DMS153 (cell line): ENCODE results near the gene MAJIN.
"Not testable (repeated sequence)": the region's sequence is repeated elsewhere in the genome, so short reads cannot be mapped to it uniquely, and the experiment has no call there.

Experiments
- DNase-seq: peaks from one replicate; lab custom pipeline; 2025; lab: John Stamatoyannopoulos, UW

Gene MAJIN

DNA sequence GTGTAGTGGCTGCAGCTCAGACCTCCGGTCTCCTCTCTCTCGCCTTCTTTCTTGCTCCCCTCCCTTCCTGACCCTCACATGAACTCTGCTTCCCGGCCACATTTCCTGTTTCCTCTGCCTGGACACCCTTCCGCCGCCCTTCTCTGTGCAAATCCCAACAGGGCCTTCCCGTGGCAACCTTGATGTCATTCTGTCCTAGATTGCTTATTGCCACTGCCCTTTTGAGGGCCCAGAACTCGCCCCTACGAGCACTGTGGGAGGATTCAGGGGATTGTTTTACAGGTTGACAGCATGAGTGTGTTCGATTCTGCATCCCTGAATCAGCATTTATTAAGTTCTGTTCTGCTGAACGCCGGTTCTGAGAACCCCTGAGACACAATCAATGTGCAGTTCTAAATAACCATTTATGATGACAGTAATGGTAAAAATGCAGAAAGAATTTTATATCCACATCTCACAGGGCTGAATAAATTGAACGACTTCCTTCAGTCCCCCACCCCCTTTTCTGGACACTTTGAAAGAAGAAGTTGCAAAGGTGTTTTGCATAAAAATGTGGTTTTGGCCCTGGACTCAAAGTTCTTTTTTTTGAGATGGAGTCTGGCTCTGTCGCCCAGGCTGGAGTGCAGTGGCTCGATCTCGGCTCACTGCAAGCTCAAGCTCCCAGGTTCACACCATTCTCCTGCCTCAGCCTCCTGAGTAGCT lies 18.5 kb upstream of the MAJIN start:
- DNase-seq: no peak

DNA sequence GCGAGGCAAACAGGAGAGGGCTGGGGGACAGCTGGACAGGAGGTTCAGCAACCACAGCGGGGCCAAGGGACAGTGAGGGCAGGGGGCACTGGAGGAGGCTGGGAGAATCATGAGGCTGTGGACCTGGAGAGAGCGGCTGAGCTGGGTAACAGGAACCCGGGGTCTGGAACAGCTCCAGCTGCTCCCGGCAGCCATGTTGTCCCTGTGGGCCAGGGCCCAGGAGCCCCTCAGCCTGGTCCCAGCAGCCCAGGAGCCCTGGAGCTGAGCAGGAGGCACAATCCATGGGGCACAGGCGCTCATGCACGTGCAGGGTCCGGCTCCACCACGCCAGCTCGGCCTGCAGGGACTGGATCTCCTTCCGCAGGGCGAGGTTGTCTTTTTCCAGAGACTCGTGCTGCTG lies 17.5 kb upstream of the MAJIN start:
- no peak for DNase-seq

DNA sequence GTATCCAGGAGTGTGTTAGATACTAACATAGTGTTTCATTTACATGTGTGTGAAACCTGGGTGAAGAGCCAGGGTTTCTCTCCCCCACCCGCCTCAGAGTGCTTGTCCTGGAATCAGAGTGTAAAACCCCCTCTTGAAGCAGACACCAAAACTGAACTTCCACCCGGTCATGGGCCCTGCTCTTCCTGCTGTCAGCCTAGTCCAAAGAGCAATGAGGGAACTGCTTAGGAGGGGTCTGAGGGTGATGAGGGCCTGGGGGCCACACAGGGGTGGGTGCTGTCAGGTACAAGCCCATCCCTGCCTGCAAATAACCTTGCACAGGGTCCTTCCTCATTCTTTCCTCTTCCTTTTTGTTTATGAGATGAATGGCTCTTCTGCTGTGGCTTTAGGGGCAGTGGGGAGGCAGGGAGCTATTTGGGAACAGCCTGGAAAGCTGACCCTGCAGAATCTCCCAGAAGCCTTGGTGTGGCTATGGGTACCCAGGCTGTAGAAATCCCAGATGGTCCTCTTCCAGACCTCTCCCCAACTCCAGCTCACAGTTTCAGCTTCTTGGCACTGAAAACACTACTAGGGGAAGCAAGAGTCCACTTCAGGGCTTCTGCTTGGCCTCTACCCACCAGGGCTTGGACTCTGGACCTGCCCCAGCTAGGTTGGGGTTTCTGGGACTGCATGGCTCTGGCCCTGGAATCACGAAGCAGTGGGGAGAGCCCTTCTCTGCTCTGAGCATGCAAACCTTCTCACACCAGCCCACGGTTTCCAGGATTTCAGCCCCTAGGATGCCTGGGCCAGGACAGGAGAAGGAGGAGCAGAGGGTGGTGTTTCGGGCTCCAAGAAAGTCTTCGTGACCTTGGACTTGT lies 16.3 kb upstream of the MAJIN start:
- no peak for DNase-seq

DNA sequence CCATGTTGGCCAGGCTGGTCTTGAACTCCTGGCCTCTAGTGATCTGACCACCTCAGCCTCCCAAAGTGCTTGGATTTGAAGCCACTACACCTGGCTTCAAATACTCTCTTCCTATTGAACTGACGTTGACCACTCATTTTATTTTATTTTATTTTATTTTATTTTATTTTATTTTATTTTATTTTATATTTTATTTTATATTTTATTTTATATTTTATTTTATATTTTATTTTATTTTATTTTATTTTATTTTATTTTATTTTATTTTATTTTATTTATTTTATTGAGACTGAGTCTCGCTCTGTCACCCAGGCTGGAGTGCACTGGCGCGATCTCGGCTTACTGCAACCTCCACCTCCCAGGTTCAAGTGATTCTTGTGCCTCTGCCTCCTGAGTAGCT lies 11.4 kb upstream of the MAJIN start:
- not testable (repeated sequence) for DNase-seq

DNA sequence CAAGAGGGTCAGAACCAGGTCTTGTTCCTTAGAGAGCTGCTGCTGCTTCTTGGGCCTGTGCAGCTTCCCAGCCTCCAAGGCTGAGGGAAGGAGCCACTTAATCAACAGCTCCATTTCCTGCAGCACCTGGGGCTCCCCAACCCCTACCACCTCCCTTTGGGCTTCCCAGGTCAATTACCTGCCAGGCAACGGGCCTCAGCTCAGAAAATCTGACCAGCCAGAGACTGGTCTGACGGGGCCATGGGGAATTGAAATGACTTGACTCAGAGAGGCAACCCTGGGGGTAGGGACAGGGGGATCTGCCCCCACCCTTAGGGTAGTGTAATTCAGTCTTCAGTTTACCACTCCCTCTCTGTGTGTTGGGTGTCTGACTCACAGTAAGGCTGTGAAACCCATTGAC lies 4.7 kb upstream of the MAJIN start:
- no peak for DNase-seq

DNA sequence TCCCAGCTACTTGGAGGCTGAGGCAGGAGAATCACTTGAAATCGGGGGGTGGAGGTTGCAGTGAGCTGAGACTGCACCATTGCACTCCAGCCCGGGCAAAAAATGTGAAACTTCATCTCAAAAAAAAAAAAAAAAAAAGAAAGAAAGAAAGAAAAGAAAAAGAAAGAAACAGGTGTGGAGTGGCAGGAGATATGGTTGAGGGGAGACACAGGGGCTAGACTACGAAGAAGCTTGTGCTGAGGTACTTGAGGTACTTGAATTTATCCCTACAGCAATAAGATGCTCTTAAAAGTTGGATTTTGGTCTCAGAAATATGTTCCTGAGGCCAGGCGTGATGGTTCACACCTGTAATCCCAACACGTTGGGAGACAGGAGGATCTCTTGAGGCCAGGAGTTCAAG lies 2.2 kb upstream of the MAJIN start:
- DNase-seq: no peak

DNA sequence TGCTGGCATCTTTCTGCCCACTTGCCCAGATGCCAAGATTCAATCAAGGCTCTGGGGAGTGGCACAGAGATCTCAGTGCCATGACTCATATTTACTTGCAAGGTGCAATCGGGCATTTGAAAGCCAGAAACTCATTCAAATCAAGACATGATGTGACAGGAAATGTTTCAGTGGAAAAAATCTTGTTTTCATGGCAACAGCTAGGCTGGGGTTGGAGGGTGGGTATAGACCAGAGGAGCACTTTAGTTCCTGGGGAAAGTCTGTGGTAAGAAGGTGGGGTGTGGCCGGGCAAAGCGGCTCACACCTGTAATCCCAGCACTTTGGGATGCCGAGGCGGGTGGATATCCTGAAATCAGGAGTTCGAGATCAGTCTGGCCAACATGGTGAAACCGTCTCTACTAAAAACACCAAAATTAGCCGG lies 1.2 kb downstream of the MAJIN start:
- DNase-seq: no peak

DNA sequence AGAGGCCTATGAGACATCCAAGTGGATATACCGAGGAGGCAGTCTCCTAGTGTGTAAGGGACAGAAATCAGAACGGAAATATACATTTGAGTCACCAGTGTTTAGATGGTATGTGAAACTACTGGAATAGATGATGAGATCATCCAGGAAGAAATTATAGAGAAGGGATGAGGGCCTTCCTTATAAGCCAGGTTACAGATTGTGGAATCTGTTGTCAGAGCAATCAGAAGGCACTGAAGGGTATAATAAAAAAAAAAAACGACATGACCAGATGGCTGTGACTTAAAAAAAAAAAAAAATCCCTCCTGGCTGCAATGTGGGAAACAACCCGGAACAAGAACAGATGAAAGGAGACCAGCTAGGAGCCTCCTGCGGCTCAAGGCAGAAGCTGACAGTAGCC lies 2.7 kb downstream of the MAJIN start:
- no peak for DNase-seq

DNA sequence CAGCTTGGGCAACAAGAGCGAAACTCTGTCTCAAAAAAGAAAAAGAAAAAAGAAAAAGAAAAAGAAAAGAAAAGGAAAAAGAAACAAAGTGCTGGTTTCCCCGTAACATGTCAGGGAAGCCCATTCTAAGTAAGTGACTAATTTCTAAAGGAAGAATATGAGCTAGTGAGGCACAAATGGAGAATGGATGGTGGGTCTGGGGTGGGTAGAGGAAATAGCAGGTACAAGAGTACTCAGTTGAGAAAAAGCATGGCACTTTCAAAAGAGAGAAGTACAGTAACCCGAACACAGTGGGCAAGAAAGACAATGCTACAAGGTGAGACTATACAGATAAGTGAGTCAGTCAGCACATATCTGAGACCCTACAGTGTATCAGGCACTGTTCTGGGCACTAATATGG lies 4.5 kb downstream of the MAJIN start:
- no peak for DNase-seq

DNA sequence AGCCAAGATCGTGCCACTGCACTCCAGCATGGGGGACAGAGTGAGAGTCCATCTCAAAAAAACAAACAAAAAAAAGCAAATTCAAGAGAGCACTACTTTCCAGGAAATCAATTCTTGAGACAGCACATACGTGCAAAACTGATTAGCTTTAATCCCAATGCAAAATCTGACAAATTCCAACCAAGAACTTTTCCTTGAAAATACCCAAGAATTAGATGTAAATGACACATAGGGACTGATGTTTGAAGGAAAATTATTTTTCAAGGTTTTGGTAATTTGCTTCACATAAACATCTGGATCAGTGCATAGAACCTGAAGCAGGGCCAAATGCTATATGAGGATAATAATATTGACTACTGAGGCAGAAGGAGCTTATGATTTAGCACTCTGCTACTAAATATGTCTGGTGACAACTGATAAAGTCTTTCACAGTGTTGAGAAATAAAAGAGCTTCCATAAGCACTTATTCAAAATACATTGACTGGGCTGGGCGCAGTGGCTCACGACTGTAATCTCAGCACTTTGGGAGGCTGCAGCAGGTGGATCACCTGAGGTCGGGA lies 8.8 kb downstream of the MAJIN start:
- no peak for DNase-seq

DNA sequence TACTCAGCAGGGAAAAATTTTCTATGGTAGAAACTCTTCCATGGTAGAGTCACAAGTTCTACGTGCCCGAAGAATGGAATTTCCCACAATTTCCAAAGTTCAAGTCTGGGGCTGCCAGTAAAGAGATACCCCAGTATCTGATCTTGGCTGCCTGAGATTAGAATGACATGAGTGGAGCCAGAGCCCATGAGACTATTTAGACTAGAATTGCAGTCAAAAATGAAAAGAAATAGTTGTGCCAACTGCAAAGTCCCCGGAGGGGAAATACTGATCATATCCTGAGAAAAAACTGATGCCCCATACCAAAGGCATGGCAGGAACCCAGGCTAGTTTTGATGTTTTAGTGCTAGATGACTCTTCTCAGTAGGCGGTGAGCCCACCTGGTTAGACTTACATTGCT lies 11.2 kb downstream of the MAJIN start:
- no peak for DNase-seq

DNA sequence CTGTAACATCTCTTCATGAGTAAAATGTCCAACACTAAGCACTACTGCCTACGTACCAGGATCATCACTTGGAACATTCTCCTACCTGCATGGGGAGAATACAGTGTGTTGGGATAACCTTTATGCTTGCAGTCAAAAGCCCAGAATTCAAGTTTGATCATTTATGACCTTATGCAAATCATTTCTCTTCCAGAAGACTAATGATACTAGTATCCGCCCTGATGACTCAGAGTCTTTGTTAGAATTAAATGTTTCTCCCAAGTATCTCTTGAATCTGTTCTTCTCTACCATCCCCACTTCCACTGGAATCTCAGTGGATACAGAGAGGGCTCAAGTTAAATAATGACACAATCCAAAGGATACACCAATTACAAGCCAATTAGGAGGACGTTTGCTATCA lies 12.4 kb downstream of the MAJIN start:
- no peak for DNase-seq

DNA sequence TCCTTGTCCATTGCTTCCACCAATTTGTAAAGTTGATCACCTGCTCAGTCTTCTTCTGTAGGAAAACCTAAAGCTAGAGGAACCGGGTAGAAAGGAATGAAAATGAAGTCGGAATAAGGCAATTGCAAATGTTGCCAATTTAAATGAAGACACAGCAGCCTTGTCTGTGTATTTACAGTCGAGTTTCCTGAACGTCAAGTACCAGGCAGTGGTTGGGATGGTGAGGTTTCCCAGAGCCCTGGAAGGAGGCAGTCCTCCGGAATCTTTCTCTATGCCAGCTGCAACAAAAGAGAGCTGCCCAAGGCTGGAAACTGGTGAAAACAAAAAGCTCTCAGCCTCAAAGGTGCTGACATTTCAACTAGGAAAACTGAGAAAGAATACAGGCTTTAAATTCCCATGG lies 17.7 kb downstream of the MAJIN start:
- DNase-seq: no peak

DNA sequence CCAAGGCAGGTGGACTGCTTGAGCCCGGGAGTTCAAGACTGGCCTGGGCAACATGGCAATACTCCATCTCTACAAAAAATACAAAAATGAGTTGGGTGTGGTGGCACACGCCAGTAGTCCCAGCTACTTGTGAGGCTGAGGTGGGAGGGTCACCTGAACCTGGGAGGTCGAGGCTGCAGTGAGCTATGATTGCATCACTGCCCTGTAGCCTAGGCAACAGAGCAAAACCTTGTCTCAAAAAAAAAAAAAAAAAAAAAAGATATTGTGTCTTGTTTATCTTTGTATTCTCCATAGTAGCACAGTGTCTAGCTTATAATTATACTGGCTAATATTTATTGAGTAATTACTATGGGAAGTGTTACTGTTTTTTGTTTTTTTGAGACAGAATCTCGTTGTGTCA lies 20.4 kb downstream of the MAJIN start:
- no peak for DNase-seq

DNA sequence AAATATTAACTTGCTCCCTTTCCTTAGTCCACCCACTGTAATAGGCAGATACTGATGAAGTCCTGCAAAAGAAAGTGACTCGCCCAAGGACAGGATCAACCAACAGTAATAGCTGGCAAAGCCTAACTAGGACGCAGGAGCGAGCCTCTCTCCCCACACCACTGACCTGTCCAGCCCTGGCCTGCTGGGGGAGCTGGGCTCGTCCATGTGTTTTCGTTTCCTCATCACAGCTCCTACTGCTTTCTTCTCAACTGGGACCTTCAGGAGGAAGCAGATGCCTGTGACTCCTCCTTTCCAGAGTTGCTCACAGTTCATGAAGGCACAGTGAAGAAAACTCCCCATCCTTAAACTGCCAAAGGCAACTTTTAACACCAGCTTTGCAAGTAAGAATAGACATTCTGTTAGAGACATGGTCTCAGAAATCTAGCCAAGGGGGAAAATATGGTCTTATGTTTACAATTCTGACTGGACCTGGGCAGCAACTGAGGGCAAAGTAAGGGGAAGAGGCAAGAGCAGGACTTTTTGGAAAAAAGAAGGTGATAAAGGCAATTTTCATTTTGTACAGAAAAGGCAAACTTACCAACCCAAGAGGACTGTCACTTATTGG lies 24.6 kb downstream of the MAJIN start:
- no peak for DNase-seq

DNA sequence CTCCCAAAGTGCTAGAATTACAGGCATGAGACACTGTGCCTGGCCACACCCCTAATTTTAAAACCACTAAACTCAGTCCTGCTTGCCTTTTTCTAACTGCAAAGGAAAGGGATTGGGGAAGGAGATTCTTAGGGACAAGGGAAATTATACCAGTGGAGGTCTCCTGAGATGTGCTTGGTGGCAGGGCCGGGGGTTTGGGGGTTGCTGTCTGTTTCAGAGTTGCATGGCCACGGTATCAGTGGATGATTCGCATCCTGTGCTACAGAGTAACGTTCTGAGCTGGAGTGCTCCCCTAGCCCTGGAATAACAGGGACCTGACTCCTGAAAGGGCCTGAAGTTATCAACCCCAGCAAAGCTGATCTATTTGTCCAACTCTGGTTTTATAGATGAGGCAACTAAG lies 35.4 kb downstream of the MAJIN start:
- no peak for DNase-seq

DNA sequence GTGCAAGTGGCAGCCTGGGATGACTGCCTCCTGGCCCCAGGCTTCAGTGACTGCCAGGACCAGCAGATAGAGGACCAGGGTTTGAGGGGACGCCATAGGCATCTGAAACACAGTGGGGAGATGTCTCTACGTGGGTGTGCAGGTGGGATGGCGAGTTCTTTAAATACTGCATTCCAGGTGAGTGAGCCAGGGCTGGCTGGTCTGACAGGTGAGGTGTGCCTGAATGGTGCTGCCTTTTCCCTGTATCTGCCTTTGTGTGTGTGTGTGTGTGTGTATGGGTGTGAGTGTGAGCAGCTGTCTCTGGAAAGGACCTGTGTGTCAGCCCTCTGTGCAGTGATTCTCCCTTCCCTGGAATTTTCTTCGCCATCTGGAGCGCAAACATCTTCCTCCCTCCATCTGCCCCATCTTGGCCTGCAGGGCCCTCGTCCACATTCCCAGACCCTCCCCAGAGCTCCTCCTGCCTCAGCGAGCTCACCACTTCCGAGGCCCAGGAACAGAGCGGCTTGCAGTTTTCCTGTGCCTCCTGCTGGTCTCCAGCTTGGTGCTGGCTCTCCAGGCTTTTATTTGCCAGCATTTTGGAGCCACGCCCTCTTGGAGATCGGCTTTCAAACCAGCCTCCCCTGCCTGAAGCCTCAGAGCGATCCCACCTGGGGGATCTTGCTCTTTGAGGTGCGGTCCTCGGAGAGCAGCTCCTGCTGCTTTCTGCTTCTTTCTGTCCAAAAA lies 36.4 kb downstream of the MAJIN start, which contains the start of gene GPHA2:
TSS of gene GPHA2 (minus strand) at position 535 of the 723 bp plus-strand sequence. CDS start at position 102, 433 bp downstream.
- no peak for DNase-seq

DNA sequence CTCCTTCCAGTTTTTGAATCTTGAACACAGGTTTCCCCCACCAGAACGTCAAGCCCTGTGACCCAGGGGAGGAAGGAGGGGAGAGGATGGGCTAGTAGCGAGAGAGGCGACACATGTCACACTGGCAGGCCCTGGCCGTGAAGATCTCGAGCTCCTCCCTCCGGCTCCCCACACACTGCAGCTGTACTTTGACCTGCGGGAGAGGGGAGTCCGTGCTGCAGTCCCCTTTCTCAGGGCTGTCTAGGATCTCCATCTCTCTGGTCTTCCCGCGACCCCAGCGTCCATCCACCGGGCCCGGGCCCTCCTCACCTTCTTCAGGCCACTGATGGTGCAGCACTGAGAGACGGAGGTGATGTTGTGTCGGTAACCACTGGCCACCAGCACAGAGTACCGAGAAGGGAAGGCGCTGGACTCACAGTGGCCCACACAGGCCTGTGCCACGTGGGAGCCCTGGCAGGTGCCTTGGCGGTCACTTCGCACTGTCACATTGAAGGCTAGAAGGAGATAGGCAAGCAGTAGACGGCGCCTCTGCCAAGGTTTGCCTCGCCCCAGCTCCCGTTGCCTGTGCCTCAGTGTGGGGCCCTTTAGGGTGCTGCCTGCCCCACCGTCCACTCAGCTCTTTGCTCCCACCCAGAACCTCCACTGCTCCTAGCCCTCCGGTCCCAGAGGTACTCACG lies 37.1 kb downstream of the MAJIN start:
- DNase-seq: no peak

DNA sequence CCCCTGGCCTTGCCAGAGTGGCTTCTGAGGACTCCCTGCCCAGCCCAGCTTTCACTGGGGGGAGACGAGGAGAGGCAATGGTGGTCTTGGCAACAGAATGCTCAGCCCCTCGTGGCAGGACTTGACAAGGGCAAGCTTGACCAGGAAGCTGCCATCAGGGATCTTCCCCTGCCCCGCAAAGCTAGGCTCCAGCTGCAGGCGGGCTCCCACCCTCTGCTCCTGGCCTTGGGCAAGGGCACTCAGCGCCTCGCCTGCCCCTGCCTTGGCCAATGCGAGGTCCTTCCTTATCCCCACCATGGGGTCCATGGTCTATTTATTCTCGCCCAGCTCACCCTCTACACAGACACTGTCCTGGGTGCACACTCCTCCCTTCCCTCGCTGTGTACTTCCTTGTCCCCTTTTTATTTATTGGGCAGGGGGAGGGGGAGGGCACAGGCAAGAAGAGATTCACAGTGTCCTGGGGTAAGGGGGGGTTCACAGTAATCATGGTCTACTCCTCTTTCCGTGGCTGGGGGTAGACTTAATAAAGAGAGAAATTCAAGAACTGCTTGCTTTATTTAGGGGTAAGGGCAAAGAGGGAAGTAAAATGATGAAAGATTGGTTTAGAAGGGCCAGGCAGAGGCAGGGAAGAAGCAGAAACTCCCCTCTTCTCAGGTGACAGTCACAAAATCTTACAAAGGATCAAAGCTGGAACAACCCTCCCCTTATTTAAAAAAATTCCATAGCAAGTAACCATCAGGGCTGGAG lies 37.8 kb downstream of the MAJIN start:
- no peak for DNase-seq

DNA sequence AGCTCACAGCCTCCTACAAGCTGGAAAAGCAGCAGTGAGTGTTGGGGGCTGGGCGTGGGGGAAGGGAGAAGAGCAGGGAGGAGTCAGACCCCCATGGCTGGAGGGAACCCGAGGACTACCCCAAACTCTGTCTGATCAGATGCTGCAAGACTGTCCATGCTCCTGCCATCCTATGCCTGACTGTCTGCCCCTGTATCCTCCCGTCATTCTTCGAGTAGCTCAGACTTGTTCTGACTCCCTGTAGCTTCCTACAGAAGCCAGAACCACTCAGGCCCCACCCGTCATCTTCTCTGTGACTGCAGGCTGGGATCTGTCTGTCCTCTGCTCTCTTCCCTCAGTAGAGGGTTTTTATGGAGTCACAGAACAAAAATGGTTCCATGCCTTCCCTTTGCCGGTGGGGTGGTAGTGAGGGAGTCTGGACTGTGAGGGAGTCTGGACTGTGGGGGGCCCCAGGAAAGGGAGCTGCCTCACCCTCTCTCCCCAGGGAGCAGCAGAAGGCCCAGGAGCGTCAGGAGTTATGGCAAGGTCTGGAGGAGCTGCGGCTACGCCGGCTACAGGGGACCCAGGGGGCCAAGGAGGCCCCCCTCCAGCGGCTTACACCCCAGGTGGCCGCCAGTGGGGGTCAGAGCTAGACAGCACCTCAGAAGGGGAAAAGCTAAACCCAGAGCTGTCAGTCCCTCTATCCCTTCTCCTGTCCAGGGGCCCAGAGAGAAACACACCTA lies 38.5 kb downstream of the MAJIN start:
- no peak for DNase-seq
